SK-N-SH (cell line): ENCODE data around the gene INPPL1. TPM values are rescaled to one million over a fixed set of nuclear protein-coding genes. Genes with fewer than 3 reads are reported as not detected.

ENCODE experiments used
- CTCF ChIA-PET: fragments of 300-600, 350-600 bp; formaldehyde crosslinking; extraction: SDS; loops from one replicate; lab custom pipeline; 2021; lab: Yijun Ruan, JAX
- POLR2A ChIA-PET: fragments of 350-600 bp; sonication (Branson Sonifier 250); formaldehyde crosslinking; extraction: SDS; loops from one replicate; lab custom pipeline; 2020; ENCODE audit warnings: antibody characterized with exemption, inconsistent platforms; lab: Yijun Ruan, JAX
- DNase-seq: peaks from one replicate; pipeline ENCODE4 v3.0.0; 2012
- H2AFZ ChIP-seq: fragments of 200-600 bp; sonication (generic); 2 replicates; pipeline ENCODE4 v1.8.1; 2016; ENCODE audit warnings: antibody characterized with exemption, mild to moderate bottlenecking, low read depth
- H3F3A ChIP-seq: fragments of 200-600 bp; sonication (generic); replicated peaks from 2 replicates; pipeline ENCODE3; 2016; ENCODE audit warnings: antibody characterized with exemption, mild to moderate bottlenecking; ENCODE audit not compliant: insufficient read depth
- H3K27ac ChIP-seq, 2 experiments: fragments of 200-500 bp in 1 of 2; fragments of 200-600 bp in 1 of 2; sonication (Bioruptor generic) in 1 of 2; sonication (generic), shearing (Covaris generic) in 1 of 2; 2 replicates each; pipeline versions ENCODE4 v1.5.1 to v1.6.1; 2014 to 2016; ENCODE audit warnings: low read depth in 2 of 2, inconsistent platforms in 1 of 2, low read length in 1 of 2, mild to moderate bottlenecking in 1 of 2, mixed read lengths in 1 of 2
- H3K27me3 ChIP-seq: fragments of 200-600 bp; sonication (generic), shearing (Covaris generic); 2 replicates; pipeline ENCODE4 v1.6.1; 2016; ENCODE audit warnings: mixed run types; ENCODE audit not compliant: insufficient read depth
- H3K36me3 ChIP-seq, 2 experiments: fragments of 200-500 bp in 1 of 2; fragments of 200-600 bp in 1 of 2; sonication (Bioruptor generic) in 1 of 2; sonication (generic) in 1 of 2; replicated peaks in 1 of 2; 2 replicates each; pipeline versions ENCODE3 to v1.5.1; 2014 to 2016; ENCODE audit warnings: low read length in 1 of 2, mild to moderate bottlenecking in 1 of 2; ENCODE audit not compliant: insufficient read depth in 2 of 2, control insufficient read depth in 1 of 2
- H3K4me1 ChIP-seq, 2 experiments: fragments of 200-500 bp in 1 of 2; fragments of 200-600 bp in 1 of 2; sonication (Bioruptor generic) in 1 of 2; sonication (generic), shearing (Covaris generic) in 1 of 2; 2 replicates each; pipeline versions ENCODE4 v1.5.1 to v1.6.1; 2014 to 2016; ENCODE audit warnings: low read depth in 1 of 2, low read length in 1 of 2, mixed run types in 1 of 2; ENCODE audit not compliant: insufficient read depth in 2 of 2, control insufficient read depth in 1 of 2
- H3K4me2 ChIP-seq: fragments of 200-600 bp; sonication (generic), shearing (Covaris generic); 2 replicates; pipeline ENCODE4 v1.6.1; 2017; ENCODE audit warnings: mixed run types
- H3K4me3 ChIP-seq, 2 experiments: fragments of 200-500 bp in 1 of 2; fragments of 200-600 bp in 1 of 2; sonication (Bioruptor generic) in 1 of 2; sonication (generic), shearing (Covaris generic) in 1 of 2; 2 replicates each; pipeline versions ENCODE4 v1.5.1 to v1.8.1; 2014 to 2016; ENCODE audit warnings: low read depth in 2 of 2, inconsistent platforms in 1 of 2, low read length in 1 of 2, mild to moderate bottlenecking in 1 of 2, mixed read lengths in 1 of 2, moderate library complexity in 1 of 2
- H3K79me2 ChIP-seq: fragments of 200-600 bp; sonication (generic); 2 replicates; pipeline ENCODE4 v1.8.1; 2017; ENCODE audit warnings: mild to moderate bottlenecking; ENCODE audit not compliant: insufficient read depth
- H3K9ac ChIP-seq: fragments of 200-600 bp; sonication (generic); 2 replicates; pipeline ENCODE4 v1.6.1; 2017; ENCODE audit warnings: mixed run types
- H3K9me2 ChIP-seq: fragments of 200-600 bp; sonication (generic); 2 replicates; pipeline ENCODE4 v1.6.1; 2017; ENCODE audit warnings: mixed run types
- H3K9me3 ChIP-seq: fragments of 200-600 bp; sonication (generic); 2 replicates; pipeline ENCODE4 v1.6.1; 2017; ENCODE audit warnings: mixed run types, mild to moderate bottlenecking, moderate library complexity
- H4K20me1 ChIP-seq: fragments of 200-600 bp; sonication (generic); 2 replicates; pipeline ENCODE4 v1.6.1; 2017; ENCODE audit warnings: mild to moderate bottlenecking, mixed run types; ENCODE audit not compliant: insufficient read depth
- CHD2 ChIP-seq: fragments of 150-350 bp; IDR thresholded peaks from 2 replicates; pipeline ENCODE4 v1.6.1; 2018; ENCODE audit warnings: low read length; ENCODE audit not compliant: partially characterized antibody
- EZH2phosphoT487 ChIP-seq: fragments of 200-600 bp; sonication (generic); IDR thresholded peaks from 2 replicates; pipeline ENCODE4 v1.6.1; 2017; ENCODE audit warnings: low read depth, mixed run types, mild to moderate bottlenecking, antibody characterized with exemption, moderate library complexity, borderline replicate concordance
- FOSL2 ChIP-seq: IDR thresholded peaks from 2 replicates; pipeline ENCODE4 v1.4.0; 2012; ENCODE audit warnings: low read depth, mild to moderate bottlenecking, moderate library complexity, borderline replicate concordance
- GABPA ChIP-seq: IDR thresholded peaks from 2 replicates; pipeline ENCODE4 v1.4.0; 2012; ENCODE audit warnings: low read depth, mild to moderate bottlenecking
- GATA2 ChIP-seq: sonication (generic); formaldehyde crosslinking; IDR thresholded peaks from 2 replicates; pipeline ENCODE4 v1.5.0; 2020; ENCODE audit warnings: mild to moderate bottlenecking, missing genetic modification reagents
- JUND ChIP-seq: IDR thresholded peaks from 2 replicates; pipeline ENCODE4 v1.4.0; 2012
- MXI1 ChIP-seq: IDR thresholded peaks from 2 replicates; pipeline ENCODE4 v1.6.1; 2012; ENCODE audit warnings: mild to moderate bottlenecking, low read depth, low read length, improper control_type of control experiment
- NFIC ChIP-seq: IDR thresholded peaks from 2 replicates; pipeline ENCODE4 v1.4.0; 2012; ENCODE audit warnings: borderline replicate concordance
- PBX3 ChIP-seq: IDR thresholded peaks from 2 replicates; pipeline ENCODE4; 2012
- RCOR1 ChIP-seq: fragments of 150-350 bp; IDR thresholded peaks from 2 replicates; pipeline ENCODE4 v1.6.1; 2017; ENCODE audit warnings: antibody characterized with exemption, low read length
- RXRA ChIP-seq: IDR thresholded peaks from 2 replicates; pipeline ENCODE4 v1.4.0; 2012; ENCODE audit warnings: low read depth, mild to moderate bottlenecking, borderline replicate concordance
- SIN3A ChIP-seq: IDR thresholded peaks from 2 replicates; pipeline ENCODE4 v1.6.1; 2012; ENCODE audit warnings: low read depth, mild to moderate bottlenecking, low read length, moderate library complexity, borderline replicate concordance
- TAF1 ChIP-seq: IDR thresholded peaks from 2 replicates; pipeline ENCODE4 v1.6.1; 2012; ENCODE audit warnings: low read depth, mild to moderate bottlenecking, low read length, moderate library complexity, borderline replicate concordance
- TCF12 ChIP-seq: IDR thresholded peaks from 2 replicates; pipeline ENCODE4 v1.4.0; 2012
- USF2 ChIP-seq: fragments of 150-350 bp; IDR thresholded peaks from 2 replicates; pipeline ENCODE4 v1.6.1; 2017; ENCODE audit warnings: antibody characterized with exemption, low read length, low read depth, borderline replicate concordance
- ZBTB33 ChIP-seq: IDR thresholded peaks from 2 replicates; pipeline ENCODE4 v1.4.0; 2012; ENCODE audit warnings: low read depth, borderline replicate concordance
- WGBS: methylation state at CpG from one replicate; pipeline ENCODE4 v1.1.6; 2017; ENCODE audit warnings: low lambda C conversion rate; 5-methylcytosine and 5-hydroxymethylcytosine counted together
- polyA plus RNA-seq, 3 experiments: library from polyadenylated mRNA; depleted of rRNA; stranded (reverse); fragments of >200 nt; gene quantifications; 2 replicates each; pipeline ENCODE4 v1.2.3, GENCODE V29; 2012

The INPPL1 gene
- polyA plus RNA-seq, 1 of the 3 experiments (the other 2 are of a cell fraction), result 123 TPM

GRCh38 chr11:72245263-72245816, 20.8 kb downstream of the INPPL1 start:
- CTCF ChIA-PET, result interaction anchor here (0.8 to 19.7 kb wide), 13 partner anchors 9 to 203 kb away, joined by 3 to 314 read pairs (median 3); no protein-coding TSS in a partner anchor
- Histone ChIP-seq H3K27me3 (no peaks in the 10 kb centered on the region; the same call in 1 of the 2 replicates), H4K20me1 (no peaks in the 10 kb centered on the region; the same call in 1 of the 2 replicates), H3K79me2 (peaks cover 24% of the 10 kb centered on the region), H3K9me3 (no peaks in the 10 kb centered on the region), H3K4me1 (peaks cover 4 to 10% of the 10 kb centered on the region in 2 experiments; a peak in 1 of 4 replicates), H3K9me2 (no peaks in the 10 kb centered on the region), H3K4me3 (peak overlapping the region in 1 of 2 experiments; percentile 83; a peak in 1 of 4 replicates), H3F3A (peaks cover 12% of the 10 kb centered on the region), H3K4me2 (no peak overlapping the region), H3K27ac (peak overlapping the region in 1 of 2 experiments; percentile 79; a peak in 2 of 4 replicates), H3K9ac (no peak overlapping the region), H2AFZ (no peak overlapping the region), H3K36me3 (peaks cover 3 to 5% of the 10 kb centered on the region in 2 experiments)
- no peak for TF ChIP-seq RXRA
- no peak for TF ChIP-seq RCOR1
- no peak for TF ChIP-seq GABPA
- no peak for DNase-seq
- WGBS, result 93% methylated on average over 16 of the region's 19 CpGs
- POLR2A ChIA-PET, result interaction anchor here (0.6 to 15.5 kb wide), 10 partner anchors 12 to 185 kb away, joined by 3 to 880 read pairs (median 62); no protein-coding TSS in a partner anchor

GRCh38 chr11:72247584-72247983, 23.0 kb downstream of the INPPL1 start:
- Histone ChIP-seq H3K79me2 (peaks cover 10% of the 10 kb centered on the region), H3K4me3 (no peak overlapping the region), H3K27me3 (no peaks in the 10 kb centered on the region; the same call in 1 of the 2 replicates), H4K20me1 (no peaks in the 10 kb centered on the region; the same call in 1 of the 2 replicates), H3F3A (peaks cover 6% of the 10 kb centered on the region), H3K4me1 (peaks cover 0 to 10% of the 10 kb centered on the region in 2 experiments; a peak in 1 of 4 replicates), H3K9ac (no peak overlapping the region), H3K9me3 (no peaks in the 10 kb centered on the region), H3K4me2 (no peak overlapping the region), H2AFZ (no peak overlapping the region), H3K36me3 (no peaks in the 10 kb centered on the region), H3K27ac (no peak overlapping the region), H3K9me2 (no peaks in the 10 kb centered on the region)
- DNase-seq, result no peak
- ChIA-PET CTCF (interaction anchor here (0.7 to 19.7 kb wide), 5 partner anchors 8 to 186 kb away, joined by 3 to 314 read pairs (median 4); no protein-coding TSS in a partner anchor), POLR2A (interaction anchor here (0.7 to 15.5 kb wide), 2 partner anchors 9 to 65 kb away, joined by 4 to 550 read pairs; no protein-coding TSS in a partner anchor)
- TF ChIP-seq MXI1 (no peak), PBX3 (no peak), GATA2 (no peak), FOSL2 (no peak), TAF1 (no peak), GABPA (no peak), NFIC (no peak), SIN3A (no peak), CHD2 (no peak), RCOR1 (no peak), USF2 (no peak), JUND (no peak), TCF12 (no peak), EZH2phosphoT487 (no peak), ZBTB33 (no peak)
- WGBS, result 52% methylated on average over 2 of the region's 2 CpGs
